ENCODE measurements around the gene TLE4.

GRCh38 chr9:79660615-79661014 lies 88.8 kb downstream of the TLE4 start:
- TF ChIP-seq CTCF (conservative IDR thresholded peaks at IDR 0.05 in 1 of 2, IDR thresholded peaks at IDR 0.05 in 1 of 2; ENCODE audit: extremely low read depth in 1 of 2, insufficient read depth in 1 of 2, low read depth in 1 of 2, low read length in 2 of 2) (no peak), EZH2 (IDR thresholded peaks at IDR 0.05; ENCODE audit: borderline replicate concordance, low read length) (no peak)
